Suprapubic skin (tissue), 4 donors: Measurements from ENCODE around the gene PNMA6E. TPM values are rescaled to one million over a fixed set of nuclear protein-coding genes. Genes with fewer than 3 reads are reported as not detected.
A peak's percentile ranks its signal among the peaks of the same experiment; 100 is the strongest.

Source experiments
- DNase-seq, 2 donors: peaks; one replicate each; pipeline ENCODE4 v3.0.0-alpha.2; 2019; ENCODE audit warnings: low spot score in 2 of 2
- H3K27ac ChIP-seq: fragments of 200-600 bp; sonication (generic); one replicate; pipeline ENCODE4 v1.5.1; 2019
- H3K27me3 ChIP-seq: fragments of 200-600 bp; sonication (generic); one replicate; pipeline ENCODE4 v1.5.1; 2019
- H3K36me3 ChIP-seq: fragments of 200-600 bp; sonication (generic); one replicate; pipeline ENCODE4 v1.5.1; 2019
- H3K4me1 ChIP-seq: fragments of 200-600 bp; sonication (generic); one replicate; pipeline ENCODE4 v1.5.1; 2019
- H3K4me3 ChIP-seq: fragments of 200-600 bp; sonication (generic); one replicate; pipeline ENCODE4 v1.5.1; 2019; ENCODE audit warnings: mild to moderate bottlenecking
- H3K9me3 ChIP-seq: fragments of 200-600 bp; sonication (generic); one replicate; pipeline ENCODE4 v1.5.1; 2019
- CTCF ChIP-seq, 2 donors: fragments of 200-600 bp in 1 of 2; fragments of 450-650 bp in 1 of 2; sonication (generic) in 1 of 2; IDR thresholded peaks; one replicate each; pipeline ENCODE4 v1.5.1; 2016 to 2019; ENCODE audit warnings: antibody characterized with exemption in 2 of 2, mild to moderate bottlenecking in 1 of 2, moderate library complexity in 1 of 2
- EP300 ChIP-seq: sonication (generic); formaldehyde crosslinking; IDR thresholded peaks from one replicate; pipeline ENCODE4 v1.6.1; 2017; ENCODE audit warnings: antibody characterized with exemption
- POLR2A ChIP-seq, 2 donors: fragments of 450-650 bp; IDR thresholded peaks; one replicate each; pipeline ENCODE4 v1.6.1; 2017; ENCODE audit warnings: antibody characterized with exemption in 2 of 2, mild to moderate bottlenecking in 2 of 2, moderate library complexity in 2 of 2
- POLR2AphosphoS5 ChIP-seq, 3 donors: sonication (generic); formaldehyde crosslinking; IDR thresholded peaks; one replicate each; pipeline ENCODE4 v1.6.1; 2017; ENCODE audit warnings: antibody characterized with exemption in 3 of 3
- WGBS: methylation state at CpG from one replicate; pipeline ENCODE4 v1.1.5; 2018; 5-methylcytosine and 5-hydroxymethylcytosine counted together
- total RNA-seq, 4 donors: library from RNA; depleted of rRNA; stranded (reverse); fragments of >200 nt; gene quantifications; one replicate each; pipeline ENCODE4 v1.1.0, GENCODE V29; 2016

The PNMA6E gene
- total RNA-seq, 4 donors from 2014 or later: 0.29 TPM; not detected in 3

DNA sequence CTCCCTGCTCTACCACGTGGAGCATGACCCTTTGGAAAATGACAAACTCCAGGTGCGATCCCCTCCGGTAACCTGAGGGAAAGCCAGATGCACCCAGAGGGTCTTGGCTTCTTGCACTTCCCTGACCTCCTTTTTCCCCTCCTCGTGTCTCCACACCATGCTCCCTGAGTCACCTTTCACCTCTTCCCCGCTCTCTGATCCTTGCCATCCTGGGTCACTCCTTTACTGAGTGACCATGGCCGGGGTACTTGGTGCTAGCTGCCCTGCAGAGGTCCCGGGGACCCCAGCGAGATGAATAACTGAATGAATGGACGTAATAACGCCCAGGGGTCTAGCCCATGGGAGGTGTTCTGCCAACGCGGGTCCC is 9.7 kb upstream of the PNMA6E start:
- Histone ChIP-seq H3K4me1 (peaks cover 18% of the 10 kb centered on the region), H3K4me3 (peak overlapping the region; percentile 47), H3K36me3 (no peaks in the 10 kb centered on the region), H3K27me3 (no peaks in the 10 kb centered on the region), H3K9me3 (no peaks in the 10 kb centered on the region), H3K27ac (no peak overlapping the region)
- DNase-seq: no peak
- TF ChIP-seq CTCF (IDR thresholded peaks at IDR 0.05): no peak
- TF ChIP-seq EP300: no peak
- no peak for TF ChIP-seq POLR2AphosphoS5 (IDR thresholded peaks at IDR 0.05)
- no peak for TF ChIP-seq POLR2A (IDR thresholded peaks at IDR 0.05)
- WGBS: 73% methylated on average over 5 of the region's 12 CpGs

GRCh38 chrX:153410373-153410772 is 9.2 kb upstream of the PNMA6E start:
- no peak for TF ChIP-seq EP300
- no peak for TF ChIP-seq CTCF (IDR thresholded peaks at IDR 0.05)
- TF ChIP-seq POLR2A (IDR thresholded peaks at IDR 0.05): no peak
- no peak for TF ChIP-seq POLR2AphosphoS5 (IDR thresholded peaks at IDR 0.05)
- H3K27me3 ChIP-seq: no peaks in the 10 kb centered on the region
- DNase-seq: no peak
- H3K9me3 ChIP-seq: no peaks in the 10 kb centered on the region
- H3K27ac ChIP-seq: no peak overlapping the region
- peaks cover 18% of the 10 kb centered on the region for H3K4me1 ChIP-seq
- 77% methylated on average over 9 of the region's 15 CpGs for WGBS
- H3K4me3 ChIP-seq: no peak overlapping the region
- H3K36me3 ChIP-seq: no peaks in the 10 kb centered on the region

- H3K27me3 ChIP-seq: no peaks in the 10 kb centered on the region
- DNase-seq: no peak
- WGBS: 84% methylated on average over 26 of the region's 30 CpGs
Measured at GRCh38 chrX:153409414-153410101, 8.4 kb upstream of the PNMA6E start.

DNA sequence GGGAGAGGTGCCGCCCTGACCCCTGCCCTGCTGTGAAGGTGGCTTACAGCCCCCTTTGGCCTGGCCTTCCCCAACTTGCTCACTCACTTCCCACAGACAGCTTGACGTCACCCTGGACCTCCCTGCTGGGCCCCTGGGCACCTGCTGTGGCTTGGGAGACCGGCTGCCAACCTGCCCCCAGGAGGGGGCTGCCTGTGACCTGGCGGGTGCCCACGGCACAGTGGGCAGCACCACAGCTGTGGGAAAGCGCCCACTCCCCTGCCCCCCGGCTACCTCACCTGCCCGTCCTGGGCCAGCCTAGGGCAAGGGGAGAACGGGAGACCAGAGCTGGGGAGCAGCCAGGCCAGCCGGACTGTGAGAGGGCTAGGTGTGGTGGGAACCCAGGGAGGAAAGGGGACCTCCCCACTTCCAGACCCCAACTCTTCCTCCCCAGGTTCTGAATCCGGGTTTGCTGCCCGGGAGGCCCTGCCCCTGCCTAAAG is 7.8 kb upstream of the PNMA6E start:
- H3K4me3 ChIP-seq: no peak overlapping the region
- H3K4me1 ChIP-seq: peaks cover 18% of the 10 kb centered on the region
- TF ChIP-seq CTCF (IDR thresholded peaks at IDR 0.05) (no peak), POLR2A (IDR thresholded peaks at IDR 0.05) (no peak)
- no peaks in the 10 kb centered on the region for H3K36me3 ChIP-seq
- no peaks in the 10 kb centered on the region for H3K9me3 ChIP-seq
- H3K27me3 ChIP-seq: no peaks in the 10 kb centered on the region
- no peak for DNase-seq
- WGBS: no CpG with 5 or more reads among the region's 12 CpGs
- H3K27ac ChIP-seq: no peak overlapping the region

More at GRCh38 chrX:153409414-153410101, 8.4 kb upstream of the PNMA6E start:
- Histone ChIP-seq H3K9me3 (no peaks in the 10 kb centered on the region), H3K4me1 (peaks cover 18% of the 10 kb centered on the region), H3K27ac (no peak overlapping the region), H3K36me3 (no peaks in the 10 kb centered on the region), H3K4me3 (no peak overlapping the region)
- no peak for TF ChIP-seq CTCF (IDR thresholded peaks at IDR 0.05)
- TF ChIP-seq POLR2A (IDR thresholded peaks at IDR 0.05): no peak
- TF ChIP-seq EP300: no peak
- TF ChIP-seq POLR2AphosphoS5 (IDR thresholded peaks at IDR 0.05): no peak

- Histone ChIP-seq H3K4me3 (no peak overlapping the region), H3K4me1 (peaks cover 18% of the 10 kb centered on the region), H3K27me3 (no peaks in the 10 kb centered on the region), H3K36me3 (no peaks in the 10 kb centered on the region), H3K9me3 (no peaks in the 10 kb centered on the region), H3K27ac (no peak overlapping the region)
- TF ChIP-seq CTCF (IDR thresholded peaks at IDR 0.05): no peak
- TF ChIP-seq POLR2A (IDR thresholded peaks at IDR 0.05): no peak
- no peak for TF ChIP-seq EP300
- TF ChIP-seq POLR2AphosphoS5 (IDR thresholded peaks at IDR 0.05): no peak
- DNase-seq: no peak
- 75% methylated on average over 8 of the region's 10 CpGs for WGBS
Measured at GRCh38 chrX:153408221-153408721, 7.1 kb upstream of the PNMA6E start.
